ENCODE measurements around the gene KCNB1. TPM values are rescaled to one million over a fixed set of nuclear protein-coding genes. Genes with fewer than 3 reads are reported as not detected.

Gene KCNB1
- 0.70 TPM for total RNA-seq

DNA sequence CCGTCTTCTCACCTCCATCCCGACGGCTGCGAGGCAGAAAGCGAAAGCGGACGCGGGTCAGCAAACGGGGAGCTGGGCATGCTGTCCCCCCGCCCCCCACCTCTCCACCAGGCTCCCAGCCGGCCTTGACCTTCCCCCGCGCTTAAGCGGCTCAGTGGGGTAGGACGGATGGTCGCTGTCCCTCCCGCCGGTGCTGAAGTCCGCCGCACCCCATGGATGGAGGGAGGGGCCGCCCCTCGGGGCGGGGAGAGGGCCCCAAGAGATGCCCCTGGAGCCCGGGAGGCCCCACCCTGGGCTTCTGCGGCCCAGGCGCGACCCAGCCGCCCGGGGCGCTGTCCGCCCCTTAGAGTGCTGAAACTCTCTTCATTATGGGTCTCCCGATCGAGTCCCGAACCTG lies at the start of gene KCNB1:
KCNB1 (minus strand) TSS at position 48 of the 397 bp plus-strand sequence. CDS start 188 bp downstream, outside the sequence.

Other genes starting within 250 kb of the KCNB1 start
- 19.6 TPM for gene ZNFX1, start 204.6 kb downstream of the KCNB1 start, total RNA-seq
- gene PTGIS, start 85.5 kb upstream of the KCNB1 start, total RNA-seq: 43.4 TPM
- 30.2 TPM for gene B4GALT5, start 231.2 kb upstream of the KCNB1 start, total RNA-seq